ENCODE results near the gene GLRA3. TPM values are rescaled to one million over a fixed set of nuclear protein-coding genes. Genes with fewer than 3 reads are reported as not detected.
"Not testable (repeated sequence)": the region's sequence is repeated elsewhere in the genome, so short reads cannot be mapped to it uniquely, and the experiment has no call there.

GLRA3 gene
- polyA plus RNA-seq, 1 donor (not counting 4 experiments of a cell fraction or from before 2014, with no cell fraction given): not detected

GRCh38 chr4:174633399-174633798, 195.6 kb downstream of the GLRA3 start:
- Histone ChIP-seq H3K4me2 (ENCODE audit: control insufficient read depth, extremely low read depth, insufficient read depth, low read depth, low read length) (no peak overlapping the region), H3K79me2 (ENCODE audit: control insufficient read depth, insufficient read depth, low read length) (no peaks in the 10 kb centered on the region), H4K20me1 (ENCODE audit: control insufficient read depth, extremely low read depth, insufficient read depth, low read length) (no peaks in the 10 kb centered on the region), H3K9me1 (ENCODE audit: control insufficient read depth, extremely low read depth, insufficient read depth, low read length) (no peaks in the 10 kb centered on the region), H3K27me3 (ENCODE audit: control insufficient read depth, extremely low read depth, insufficient read depth, low read length) (no peaks in the 10 kb centered on the region), H3K4me1 (ENCODE audit: control insufficient read depth, extremely low read depth, insufficient read depth, low read length) (no peaks in the 10 kb centered on the region), H3K27ac (ENCODE audit: control insufficient read depth, insufficient read depth, low read length) (no peak overlapping the region), H3K4me3 (ENCODE audit: control insufficient read depth in 2 of 3, extremely low read depth in 1 of 3, insufficient read depth in 2 of 3, low read depth in 1 of 3, low read length in 3 of 3) (no peak overlapping the region), H2AFZ (ENCODE audit: control insufficient read depth, low read length) (no peak overlapping the region), H3K9ac (ENCODE audit: control insufficient read depth, extremely low read depth, insufficient read depth, low read length) (no peak overlapping the region), H3K36me3 (ENCODE audit: control insufficient read depth in 2 of 2, extremely low read depth in 1 of 2, insufficient read depth in 2 of 2, low read length in 2 of 2) (no peaks in the 10 kb centered on the region), H3K9me3 (ENCODE audit: control insufficient read depth, low read depth, low read length) (no peaks in the 10 kb centered on the region)
- no peak for FAIRE-seq
- no peak for TF ChIP-seq CTCF (optimal IDR thresholded peaks at IDR 0.05 in 1 of 3, IDR thresholded peaks at IDR 0.05 in 1 of 3, conservative IDR thresholded peaks at IDR 0.05 in 1 of 3; ENCODE audit: extremely low read depth in 1 of 3, insufficient read depth in 2 of 3, low read length in 3 of 3)
- TF ChIP-seq EZH2 (IDR thresholded peaks at IDR 0.05; ENCODE audit: low read length): no peak
- DNase-seq (ENCODE audit: low read depth, low spot score): no peak
- dilution Hi-C loops (cut with MboI; ENCODE audit: extremely low pct_ligation_motif_present, low sequenced_read_pairs): no loop called here

- TF ChIP-seq EZH2 (IDR thresholded peaks at IDR 0.05; ENCODE audit: low read length) (no peak), CTCF (optimal IDR thresholded peaks at IDR 0.05 in 1 of 3, IDR thresholded peaks at IDR 0.05 in 1 of 3, conservative IDR thresholded peaks at IDR 0.05 in 1 of 3; ENCODE audit: extremely low read depth in 1 of 3, insufficient read depth in 2 of 3, low read length in 3 of 3) (peak in 2 of 3 experiments; percentile 52 to 59)
- H2AFZ ChIP-seq (ENCODE audit: control insufficient read depth, low read length): no peak overlapping the region
- FAIRE-seq (peak; percentile 26), DNase-seq (ENCODE audit: low read depth, low spot score) (no peak)
- no peaks in the 10 kb centered on the region for H3K9me1 ChIP-seq (ENCODE audit: control insufficient read depth, extremely low read depth, insufficient read depth, low read length)
- H3K9ac ChIP-seq (ENCODE audit: control insufficient read depth, extremely low read depth, insufficient read depth, low read length): no peak overlapping the region
- no peaks in the 10 kb centered on the region for H4K20me1 ChIP-seq (ENCODE audit: control insufficient read depth, extremely low read depth, insufficient read depth, low read length)
- no peaks in the 10 kb centered on the region for H3K36me3 ChIP-seq (ENCODE audit: control insufficient read depth in 2 of 2, extremely low read depth in 1 of 2, insufficient read depth in 2 of 2, low read length in 2 of 2)
- dilution Hi-C loops (cut with MboI; ENCODE audit: extremely low pct_ligation_motif_present, low sequenced_read_pairs): no loop called here
- H3K9me3 ChIP-seq (ENCODE audit: control insufficient read depth, low read depth, low read length): no peaks in the 10 kb centered on the region
- no peaks in the 10 kb centered on the region for H3K4me1 ChIP-seq (ENCODE audit: control insufficient read depth, extremely low read depth, insufficient read depth, low read length)
- H3K4me3 ChIP-seq (ENCODE audit: control insufficient read depth in 2 of 3, extremely low read depth in 1 of 3, insufficient read depth in 2 of 3, low read depth in 1 of 3, low read length in 3 of 3): no peak overlapping the region
- no peaks in the 10 kb centered on the region for H3K27me3 ChIP-seq (ENCODE audit: control insufficient read depth, extremely low read depth, insufficient read depth, low read length)
- H3K79me2 ChIP-seq (ENCODE audit: control insufficient read depth, insufficient read depth, low read length): no peaks in the 10 kb centered on the region
- no peak overlapping the region for H3K27ac ChIP-seq (ENCODE audit: control insufficient read depth, insufficient read depth, low read length)
- H3K4me2 ChIP-seq (ENCODE audit: control insufficient read depth, extremely low read depth, insufficient read depth, low read depth, low read length): no peak overlapping the region
Measured at GRCh38 chr4:174631901-174632758, 196.9 kb downstream of the GLRA3 start.

GRCh38 chr4:174629907-174630450, 199.1 kb downstream of the GLRA3 start:
- dilution Hi-C loops (cut with MboI; ENCODE audit: extremely low pct_ligation_motif_present, low sequenced_read_pairs); H3K4me2 ChIP-seq (ENCODE audit: control insufficient read depth, extremely low read depth, insufficient read depth, low read depth, low read length); H3K9me3 ChIP-seq (ENCODE audit: control insufficient read depth, low read depth, low read length); H4K20me1 ChIP-seq (ENCODE audit: control insufficient read depth, extremely low read depth, insufficient read depth, low read length); H3K79me2 ChIP-seq (ENCODE audit: control insufficient read depth, insufficient read depth, low read length); H3K36me3 ChIP-seq (ENCODE audit: control insufficient read depth in 2 of 2, extremely low read depth in 1 of 2, insufficient read depth in 2 of 2, low read length in 2 of 2); DNase-seq (ENCODE audit: low read depth, low spot score); H3K9ac ChIP-seq (ENCODE audit: control insufficient read depth, extremely low read depth, insufficient read depth, low read length); H3K9me1 ChIP-seq (ENCODE audit: control insufficient read depth, extremely low read depth, insufficient read depth, low read length); H3K27ac ChIP-seq (ENCODE audit: control insufficient read depth, insufficient read depth, low read length); H2AFZ ChIP-seq (ENCODE audit: control insufficient read depth, low read length); H3K4me1 ChIP-seq (ENCODE audit: control insufficient read depth, extremely low read depth, insufficient read depth, low read length); H3K27me3 ChIP-seq (ENCODE audit: control insufficient read depth, extremely low read depth, insufficient read depth, low read length); H3K4me3 ChIP-seq (ENCODE audit: control insufficient read depth in 2 of 3, extremely low read depth in 1 of 3, insufficient read depth in 2 of 3, low read depth in 1 of 3, low read length in 3 of 3); FAIRE-seq: not testable (repeated sequence)
